ENCODE measurements around the gene NDUFB6. TPM values are rescaled to one million over a fixed set of nuclear protein-coding genes. Genes with fewer than 3 reads are reported as not detected.

NDUFB6 gene
- total and polyA plus RNA-seq, 10 of the 15 experiments (the other 5 are each of a cell fraction or from before 2014, with no cell fraction given), result 26.3 to 269 (median 61.4) TPM

DNA sequence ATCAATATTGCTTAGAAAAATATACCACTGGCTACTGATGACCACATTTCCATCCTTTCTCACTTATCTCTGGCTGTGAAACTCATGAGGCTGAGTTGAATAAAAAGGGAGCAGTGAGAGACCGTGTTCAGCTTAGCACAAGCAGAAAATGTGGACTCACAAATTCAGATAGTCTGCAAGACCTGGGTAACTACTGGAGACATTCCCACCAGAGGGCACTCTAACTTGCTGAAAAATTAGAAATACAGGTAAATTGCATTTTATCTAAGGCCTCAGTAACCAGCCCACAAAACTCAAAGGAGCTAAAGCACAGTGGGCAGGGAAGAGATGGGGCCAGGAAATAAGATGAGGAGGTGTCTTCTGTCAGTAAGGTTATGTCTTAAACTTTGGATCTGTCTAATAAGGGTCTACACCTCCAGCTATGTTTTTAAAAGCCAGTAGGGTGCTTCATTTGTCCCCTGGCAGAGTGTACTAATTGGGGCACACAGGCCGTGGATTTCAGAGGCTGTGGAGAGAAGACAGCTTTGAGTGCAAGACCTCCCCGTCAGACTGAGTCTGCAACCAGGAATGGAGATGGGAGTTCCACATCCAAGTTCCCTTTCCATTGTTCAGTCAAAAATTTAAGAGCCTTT lies 8.7 kb upstream of the NDUFB6 start:
- RAD21 ChIA-PET (ENCODE audit: unreplicated experiment), result interaction anchor here (0.9 to 12.1 kb wide), 7 partner anchors 11 to 393 kb away, joined by 3 to 368 read pairs (median 3); partner anchors contain the start of gene ACO1
- H3K4me3 ChIP-seq, result no peak overlapping the region
- no peaks in the 10 kb centered on the region for H3K27me3 ChIP-seq (replicated peaks in 1 of 2; ENCODE audit: control insufficient read depth in 2 of 2, insufficient read depth in 2 of 2, low read length in 1 of 2)
- H3K79me2 ChIP-seq (ENCODE audit: control insufficient read depth, insufficient read depth, low read length), result no peaks in the 10 kb centered on the region
- no peak overlapping the region for H3K4me2 ChIP-seq (ENCODE audit: control insufficient read depth, insufficient read depth)
- CTCF ChIA-PET, result interaction anchor here (0.8 to 10.0 kb wide), 35 partner anchors 8 to 686 kb away, joined by 3 to 597 read pairs (median 4); partner anchors contain the start of genes ACO1, NDUFB6, RIGI and SMIM27
- no peak overlapping the region for H3K27ac ChIP-seq (ENCODE audit: control insufficient read depth, insufficient read depth)
- POLR2A ChIA-PET, result no interaction called here
- no peaks in the 10 kb centered on the region for H3K9me3 ChIP-seq (replicated peaks; ENCODE audit: control insufficient read depth, insufficient read depth, low read length)
- in situ Hi-C loops (cut with MboI), result no loop called here
- no TSS peak for BruUV-seq (replicated peaks)
- SMC1A ChIA-PET (ENCODE audit: uncharacterized antibody, unreplicated experiment), result interaction anchor here (0.7 to 7.5 kb wide), 16 partner anchors 9 to 463 kb away, joined by 3 to 285 read pairs (median 4); partner anchors contain the start of genes ACO1 and NDUFB6
- peak; percentile 83 for ATAC-seq
- no peak overlapping the region for H3K9ac ChIP-seq (ENCODE audit: control insufficient read depth, insufficient read depth, low read length)
- peak; percentile 70 for FAIRE-seq
- no peaks in the 10 kb centered on the region for H4K20me1 ChIP-seq (ENCODE audit: control insufficient read depth, insufficient read depth)
- no peak for DNase-seq (ENCODE audit: low read depth, low spot score)
- WGBS (ENCODE audit: insufficient coverage, insufficient replicate concordance, low lambda C conversion rate, missing lambda C conversion rate), result 12% methylated on average over 3 of the region's 3 CpGs
- TF ChIP-seq CHD2 (IDR thresholded peaks at IDR 0.05; ENCODE audit: borderline replicate concordance, low read depth, low read length) (no peak), RAD21 (IDR thresholded peaks at IDR 0.05; ENCODE audit: insufficient read depth, low read depth, low read length) (peak; percentile 64), ATF7 (IDR thresholded peaks at IDR 0.05; ENCODE audit: low read depth) (no peak), ATF3 (IDR thresholded peaks at IDR 0.05; ENCODE audit: borderline replicate concordance, extremely low read depth, low read depth, low read length) (no peak), SMC3 (IDR thresholded peaks at IDR 0.05; ENCODE audit: borderline replicate concordance, low read length) (peak; percentile 59; the same call in 1 of the 2 replicates), CTCF (IDR thresholded peaks at IDR 0.05 in 2 of 3, conservative IDR thresholded peaks at IDR 0.05 in 1 of 3; ENCODE audit: control insufficient read depth in 2 of 3, extremely low read depth in 1 of 3, insufficient read depth in 1 of 3, low read depth in 3 of 3, low read length in 3 of 3) (peak; percentile 61 to 66 (median 66); a peak in 5 of 6 replicates)
- TF ChIP-seq, protein P1, sequence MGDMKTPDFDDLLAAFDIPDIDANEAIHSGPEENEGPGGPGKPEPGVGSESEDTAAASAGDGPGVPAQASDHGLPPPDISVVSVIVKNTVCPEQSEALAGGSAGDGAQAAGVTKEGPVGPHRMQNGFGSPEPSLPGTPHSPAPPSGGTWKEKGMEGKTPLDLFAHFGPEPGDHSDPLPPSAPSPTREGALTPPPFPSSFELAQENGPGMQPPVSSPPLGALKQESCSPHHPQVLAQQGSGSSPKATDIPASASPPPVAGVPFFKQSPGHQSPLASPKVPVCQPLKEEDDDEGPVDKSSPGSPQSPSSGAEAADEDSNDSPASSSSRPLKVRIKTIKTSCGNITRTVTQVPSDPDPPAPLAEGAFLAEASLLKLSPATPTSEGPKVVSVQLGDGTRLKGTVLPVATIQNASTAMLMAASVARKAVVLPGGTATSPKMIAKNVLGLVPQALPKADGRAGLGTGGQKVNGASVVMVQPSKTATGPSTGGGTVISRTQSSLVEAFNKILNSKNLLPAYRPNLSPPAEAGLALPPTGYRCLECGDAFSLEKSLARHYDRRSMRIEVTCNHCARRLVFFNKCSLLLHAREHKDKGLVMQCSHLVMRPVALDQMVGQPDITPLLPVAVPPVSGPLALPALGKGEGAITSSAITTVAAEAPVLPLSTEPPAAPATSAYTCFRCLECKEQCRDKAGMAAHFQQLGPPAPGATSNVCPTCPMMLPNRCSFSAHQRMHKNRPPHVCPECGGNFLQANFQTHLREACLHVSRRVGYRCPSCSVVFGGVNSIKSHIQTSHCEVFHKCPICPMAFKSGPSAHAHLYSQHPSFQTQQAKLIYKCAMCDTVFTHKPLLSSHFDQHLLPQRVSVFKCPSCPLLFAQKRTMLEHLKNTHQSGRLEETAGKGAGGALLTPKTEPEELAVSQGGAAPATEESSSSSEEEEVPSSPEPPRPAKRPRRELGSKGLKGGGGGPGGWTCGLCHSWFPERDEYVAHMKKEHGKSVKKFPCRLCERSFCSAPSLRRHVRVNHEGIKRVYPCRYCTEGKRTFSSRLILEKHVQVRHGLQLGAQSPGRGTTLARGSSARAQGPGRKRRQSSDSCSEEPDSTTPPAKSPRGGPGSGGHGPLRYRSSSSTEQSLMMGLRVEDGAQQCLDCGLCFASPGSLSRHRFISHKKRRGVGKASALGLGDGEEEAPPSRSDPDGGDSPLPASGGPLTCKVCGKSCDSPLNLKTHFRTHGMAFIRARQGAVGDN (IDR thresholded peaks at IDR 0.05), result no peak
- H3K36me3 ChIP-seq (ENCODE audit: control insufficient read depth in 2 of 2, insufficient read depth in 2 of 2, low read length in 1 of 2), result no peaks in the 10 kb centered on the region
- no peak overlapping the region for H2AFZ ChIP-seq (ENCODE audit: control insufficient read depth, low read depth, low read length)
- peaks cover 4% of the 10 kb centered on the region; the same call in 1 of the 2 replicates for H3K4me1 ChIP-seq (ENCODE audit: control insufficient read depth, insufficient read depth, low read length)
- intact Hi-C loops (cut with micrococcal nuclease; ENCODE audit: unreplicated experiment), result loop anchor here (1.0 kb wide), 1 partner anchor 387 kb away; no protein-coding TSS in a partner anchor

Measured in GM12878 (cell line).